HG03565 (cell line): ENCODE results near the gene MICAL3.
"Not testable (repeated sequence)": the region's sequence is repeated elsewhere in the genome, so short reads cannot be mapped to it uniquely, and the experiment has no call there.

Experiments used
- ATAC-seq: cut with Tn5 transposase; IDR thresholded peaks from one replicate; pipeline ENCODE4 v1.9.1; 2021; ENCODE audit warnings: mild to moderate bottlenecking, moderate library complexity; ENCODE audit not compliant: unreplicated experiment

MICAL3 gene

DNA sequence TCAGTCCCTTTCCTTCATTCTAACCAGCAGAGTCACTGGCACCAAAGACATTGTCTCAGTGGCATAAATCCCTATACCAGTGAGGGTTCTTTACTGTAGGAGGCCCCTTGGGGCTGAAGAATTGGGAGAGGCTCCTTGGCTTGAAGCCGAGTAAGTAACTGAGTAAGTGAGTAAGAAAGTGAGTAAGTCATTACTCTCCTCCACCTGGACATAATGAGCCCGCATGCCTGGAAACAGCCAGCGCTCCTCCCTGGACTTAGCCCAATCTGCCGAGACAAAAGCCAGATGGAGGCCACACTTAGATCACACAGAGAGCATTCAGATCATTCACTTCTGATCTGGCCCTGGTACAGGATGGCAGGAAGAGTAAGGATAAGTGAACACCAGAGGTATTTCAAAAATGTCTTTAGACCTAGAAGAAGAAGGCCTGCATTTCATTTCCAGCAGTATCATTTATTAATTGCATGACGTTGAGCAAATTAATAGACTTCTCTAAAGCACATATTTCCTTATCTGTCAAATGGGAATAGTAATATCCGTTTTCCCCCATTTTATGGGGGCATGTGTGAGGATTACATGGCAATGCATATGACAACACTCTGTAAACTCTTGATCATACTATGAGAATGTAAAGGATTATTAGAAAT, 8.2 kb upstream of the MICAL3 start:
- no peak for ATAC-seq

DNA sequence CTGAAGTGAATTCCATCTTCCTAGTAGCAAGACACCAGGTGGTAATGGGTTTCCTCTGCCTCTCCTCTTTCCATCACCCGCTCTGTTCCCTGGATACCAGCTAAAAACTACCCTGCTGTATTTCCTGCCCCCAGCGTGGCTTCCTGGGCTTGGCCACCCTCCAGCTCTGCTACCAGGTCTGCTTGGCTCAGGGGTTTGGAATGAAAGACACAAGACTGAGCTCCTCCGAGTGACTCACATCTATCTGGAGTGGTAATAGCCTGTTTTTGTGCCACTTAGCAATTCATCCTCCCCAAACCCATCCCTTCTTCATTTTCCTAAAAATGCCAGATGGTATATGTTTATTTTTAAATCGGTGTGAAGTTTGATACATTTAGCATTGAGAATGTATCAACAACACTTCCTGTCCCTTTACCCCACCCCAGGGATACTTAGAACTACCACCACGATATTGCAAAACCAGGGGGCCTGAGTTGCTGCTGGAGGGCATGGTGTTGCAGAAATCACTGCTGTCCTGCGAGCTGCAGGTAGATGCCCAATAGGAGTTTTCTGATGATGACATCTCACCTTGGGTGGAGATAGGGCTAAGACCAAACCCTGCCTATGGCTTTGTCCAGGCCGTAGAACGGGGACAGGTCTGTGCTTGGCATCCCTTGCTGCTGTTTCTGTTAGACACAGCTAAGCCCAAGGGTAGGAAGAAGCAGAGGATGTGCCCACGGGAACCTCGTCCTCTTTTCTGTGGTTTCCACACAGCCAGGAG, 7.5 kb upstream of the MICAL3 start:
- ATAC-seq: no peak

DNA sequence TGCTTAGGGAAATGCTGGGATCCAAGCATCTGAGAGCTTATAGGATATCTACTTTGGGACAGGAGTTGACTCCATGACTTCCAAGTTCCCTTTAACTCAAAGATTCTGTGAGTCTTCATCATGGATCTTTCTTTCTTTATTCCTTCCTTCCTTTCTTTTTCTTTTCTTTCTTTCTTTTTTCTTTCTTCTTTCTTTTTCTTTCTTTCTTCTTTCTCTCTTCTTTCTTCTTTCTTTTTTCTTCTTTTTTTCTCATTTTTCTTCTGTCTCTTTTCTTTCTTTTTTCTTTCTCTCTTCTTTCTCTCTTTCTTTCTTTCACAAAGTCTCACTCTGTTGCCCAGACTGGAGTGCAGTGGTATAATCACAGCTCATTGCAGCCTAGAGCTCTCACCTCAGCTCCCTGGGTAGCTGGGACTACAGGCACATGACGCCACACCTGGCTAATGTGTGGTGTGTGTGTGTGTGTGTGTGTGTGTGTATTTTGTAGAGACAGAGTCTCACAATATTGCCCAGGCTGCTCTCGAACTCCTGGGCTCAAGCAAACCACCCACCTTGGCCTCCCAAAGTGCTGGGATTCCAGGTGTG, 5.4 kb upstream of the MICAL3 start:
- no peak for ATAC-seq

DNA sequence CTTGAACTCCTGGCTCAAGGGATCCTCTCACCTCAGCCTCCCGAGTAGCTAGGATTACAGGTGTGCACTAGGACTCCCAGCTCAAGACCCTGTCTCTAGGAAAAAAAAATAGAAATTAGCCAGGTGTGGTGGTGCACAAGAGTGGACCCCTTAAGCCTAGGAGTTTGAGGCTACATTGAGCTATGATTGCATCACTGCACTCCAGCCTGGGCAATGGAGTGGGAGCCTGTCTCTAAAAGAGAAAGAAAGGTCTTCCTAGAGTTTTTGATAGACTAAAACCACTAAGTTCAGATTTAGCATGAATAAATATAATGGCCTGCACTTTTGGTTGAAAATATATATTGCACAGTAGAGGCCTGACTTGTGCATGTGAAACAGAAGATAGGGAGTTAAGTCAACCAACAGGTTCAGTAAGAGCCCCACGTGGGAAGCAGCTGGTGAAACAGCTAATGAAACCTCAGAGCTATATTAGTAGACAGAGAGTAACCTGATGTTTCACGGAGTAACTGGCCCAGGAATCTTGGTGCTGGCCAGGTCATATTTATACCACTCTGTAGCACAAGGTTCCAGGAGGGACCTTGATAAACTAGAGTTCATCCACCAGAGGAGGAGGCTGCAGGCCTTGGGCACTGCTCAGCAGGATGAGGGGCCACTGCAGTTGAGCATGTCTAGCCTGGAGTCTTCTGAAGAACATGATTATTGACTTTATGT, 4.6 kb upstream of the MICAL3 start:
- no peak for ATAC-seq

DNA sequence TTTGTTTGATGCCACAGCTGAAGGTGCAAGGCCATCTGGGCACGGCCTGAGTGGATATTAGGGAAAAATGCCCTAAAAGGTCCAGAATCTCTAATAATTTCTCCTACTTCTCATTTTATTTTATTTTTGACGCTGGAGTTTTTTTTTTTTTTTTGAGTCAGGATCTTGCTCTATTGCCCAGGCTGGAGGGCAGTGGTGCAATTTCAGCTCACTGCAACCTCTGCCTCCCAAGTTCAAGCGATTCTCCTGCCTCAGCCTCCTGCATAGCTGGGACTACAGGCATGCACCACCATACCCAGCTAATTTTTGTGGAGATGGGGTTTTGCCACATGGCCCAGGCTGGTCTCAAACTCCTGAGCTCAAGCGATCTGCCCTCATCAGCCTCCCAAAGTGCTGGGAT, 1.5 kb upstream of the MICAL3 start:
- ATAC-seq: not testable (repeated sequence)

DNA sequence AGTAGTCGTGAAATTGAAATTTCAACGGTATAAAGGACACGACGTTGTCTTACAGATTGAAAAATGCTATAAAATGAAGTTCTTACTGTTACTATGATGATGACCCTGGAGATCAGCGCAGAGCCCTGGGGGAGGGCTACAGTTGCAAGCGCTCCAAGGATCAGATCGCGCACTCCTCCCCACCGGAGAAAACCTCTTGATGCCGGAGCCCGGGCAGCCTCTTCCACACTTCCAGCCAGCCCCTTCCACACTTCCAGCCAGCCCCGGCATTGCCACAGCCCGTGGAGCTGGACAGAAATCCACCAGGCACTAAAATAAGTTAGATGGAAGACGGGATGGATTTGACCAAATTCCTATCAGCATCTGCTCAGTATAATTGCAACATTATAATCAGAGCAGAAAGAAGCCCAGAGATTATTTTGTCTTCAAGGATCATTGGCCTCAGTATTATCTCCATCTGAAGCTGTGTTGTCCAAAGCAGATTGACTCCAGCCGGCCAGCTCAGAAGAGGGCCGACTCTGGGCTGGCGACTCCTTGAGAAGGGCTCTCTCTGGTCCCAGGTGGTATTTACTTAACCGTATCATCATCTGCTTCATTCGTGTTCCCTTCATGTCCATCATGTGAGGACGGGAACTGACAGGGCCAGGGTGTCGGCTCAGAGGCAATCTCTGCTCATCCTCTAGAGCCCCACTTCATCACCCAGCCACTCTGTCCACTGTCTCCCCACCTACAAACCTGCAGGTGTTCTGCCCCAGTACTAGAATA, 777 bp upstream of the MICAL3 start:
- no peak for ATAC-seq

DNA sequence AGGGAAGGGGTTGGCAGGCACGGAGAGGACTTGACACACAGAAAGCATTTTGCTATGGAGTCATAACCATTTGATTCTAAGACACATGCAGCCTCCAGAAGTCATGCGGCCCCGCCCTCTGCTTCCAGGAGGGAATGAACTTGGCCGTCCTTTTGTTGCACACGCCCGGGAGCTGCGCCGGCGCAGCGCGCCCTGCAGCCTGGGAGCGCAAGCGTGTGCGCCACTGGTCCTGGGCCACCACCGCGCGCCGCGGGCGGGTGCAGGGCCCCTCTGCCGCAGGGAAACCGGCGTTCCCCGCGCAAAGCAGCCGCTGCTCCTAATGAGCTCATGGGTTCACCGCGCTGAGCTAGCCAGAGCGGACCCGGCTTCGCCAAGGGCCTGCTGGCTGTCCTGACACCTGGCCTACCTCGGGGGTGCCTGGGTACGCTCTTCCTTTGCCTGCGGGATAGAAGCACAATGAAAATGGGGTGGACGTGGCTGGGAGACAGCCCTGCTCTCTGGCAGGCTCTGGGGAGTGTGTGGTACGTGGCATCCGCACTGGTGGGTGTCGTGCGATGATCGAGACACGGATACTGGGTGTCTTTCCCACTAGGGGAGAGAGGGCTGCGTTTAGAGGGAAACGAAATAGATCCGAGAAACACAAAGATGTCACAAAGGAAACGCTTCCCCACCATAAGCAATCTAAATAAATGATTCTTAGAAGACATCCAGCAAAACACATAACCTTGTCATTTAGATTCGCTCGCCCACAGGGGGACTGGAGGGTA, 669 bp downstream of the MICAL3 start:
- ATAC-seq: no peak

DNA sequence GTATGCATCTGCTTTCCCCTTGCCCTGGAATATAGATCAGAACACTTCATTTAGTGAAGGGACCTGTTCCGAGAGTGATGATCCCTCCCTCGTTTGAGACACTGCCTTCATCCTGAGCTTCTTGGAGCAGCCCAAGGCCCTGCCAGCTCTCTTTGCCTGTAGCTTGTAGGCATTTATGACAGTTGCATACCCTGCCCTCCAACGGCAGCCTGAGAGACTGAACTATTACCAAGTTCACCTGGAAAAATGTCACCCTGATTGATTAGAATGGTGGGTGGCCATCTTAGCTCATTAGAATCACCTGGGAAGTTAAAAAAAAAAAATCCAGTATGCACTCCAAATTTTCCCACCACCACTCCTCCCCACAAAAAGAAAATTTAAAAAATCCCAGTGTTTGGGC, 1.5 kb downstream of the MICAL3 start:
- no peak for ATAC-seq

DNA sequence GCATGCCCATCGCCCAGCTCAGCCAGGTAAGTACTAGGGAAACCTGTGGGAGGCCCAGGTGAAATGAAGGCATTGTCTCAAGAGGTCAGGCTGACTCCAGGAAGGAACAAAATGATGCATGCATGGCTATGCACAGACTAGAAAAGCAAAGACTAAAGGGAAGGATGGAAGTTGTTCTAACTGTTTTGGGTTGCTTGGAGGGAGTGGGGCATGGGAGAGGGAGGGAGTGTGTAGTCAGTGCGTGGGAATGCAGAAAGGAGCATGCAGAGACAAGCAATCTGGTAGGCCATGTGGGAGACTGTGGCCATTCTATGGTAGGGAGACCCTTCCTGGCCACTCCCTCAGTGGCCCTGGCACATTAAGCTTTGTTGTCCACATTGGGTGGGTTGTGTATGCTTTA, 2.9 kb downstream of the MICAL3 start:
- no peak for ATAC-seq

DNA sequence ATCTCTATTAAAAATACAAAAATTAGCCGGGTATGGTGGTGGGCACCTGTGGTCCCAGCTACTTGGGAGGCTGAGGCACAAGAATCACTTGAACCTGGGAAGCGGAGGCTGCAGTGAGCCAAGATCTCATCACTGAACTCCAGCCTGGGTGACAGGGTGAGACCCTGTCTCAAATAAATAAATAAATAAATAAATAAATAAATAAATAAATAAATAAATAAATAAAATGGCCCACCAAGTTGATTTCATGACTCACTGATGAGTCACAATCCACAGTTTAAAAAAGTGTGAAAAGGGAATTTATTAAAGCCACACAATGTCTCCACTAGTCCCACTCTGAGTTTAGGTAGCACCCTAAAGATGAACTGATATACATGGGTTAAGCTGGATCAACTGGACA, 3.6 kb downstream of the MICAL3 start:
- ATAC-seq: not testable (repeated sequence)

DNA sequence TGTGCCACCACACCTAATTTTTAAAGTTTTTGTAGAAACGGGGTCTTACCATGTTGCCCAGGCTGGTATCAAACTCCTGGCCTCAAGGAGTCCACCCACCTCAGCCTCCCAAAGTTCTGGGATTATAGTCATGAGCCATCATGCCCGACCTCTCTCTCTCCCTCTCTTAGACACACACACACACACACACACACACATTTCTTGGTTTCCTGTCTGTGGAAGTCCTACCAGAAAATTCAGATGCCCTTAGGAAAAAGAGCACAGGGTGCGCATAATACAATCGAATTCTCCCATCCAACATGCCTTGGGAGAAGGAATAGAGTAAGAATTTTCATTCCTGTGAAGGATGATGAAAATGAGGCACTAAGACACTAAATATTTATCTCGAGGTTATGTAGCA, 10.4 kb downstream of the MICAL3 start:
- ATAC-seq: no peak

DNA sequence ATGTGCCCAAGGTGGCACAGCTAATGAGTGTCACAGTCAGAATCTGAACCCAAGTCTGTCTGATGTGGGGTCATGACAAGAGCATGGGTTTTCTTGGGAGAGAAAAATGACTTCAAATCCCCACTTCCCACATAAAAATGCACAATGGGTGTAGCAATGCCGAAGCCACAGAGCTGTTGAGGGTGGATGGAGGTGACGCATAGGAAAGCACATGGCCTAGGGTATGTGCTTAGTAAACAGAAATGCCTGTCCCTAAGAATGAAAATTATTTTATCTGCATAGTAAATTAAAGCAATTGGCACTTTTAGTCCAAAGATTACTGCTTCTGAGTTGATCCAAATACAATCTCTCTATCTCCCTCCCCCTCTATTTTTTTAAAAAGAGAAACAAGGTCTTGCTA, 10.9 kb downstream of the MICAL3 start:
- ATAC-seq: no peak

DNA sequence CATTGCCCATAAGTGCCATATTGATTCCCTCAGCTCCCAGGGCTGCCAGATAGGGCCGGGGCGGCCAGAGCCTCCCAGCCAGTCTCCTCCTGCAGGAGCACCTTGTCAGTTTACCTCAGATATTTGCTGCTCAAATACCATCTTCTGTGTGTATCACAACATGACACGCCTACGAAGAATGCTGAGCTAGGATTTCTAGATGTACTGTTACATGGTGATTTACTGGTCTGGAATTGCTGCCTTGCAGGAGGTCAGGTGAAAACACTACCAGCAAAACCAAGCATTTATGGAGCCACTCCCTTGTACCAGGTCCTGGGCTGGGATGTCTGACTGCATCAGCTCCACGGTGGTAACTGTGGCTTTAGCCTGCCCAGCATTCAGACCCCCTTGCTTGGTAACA, 11.8 kb downstream of the MICAL3 start:
- ATAC-seq: no peak

DNA sequence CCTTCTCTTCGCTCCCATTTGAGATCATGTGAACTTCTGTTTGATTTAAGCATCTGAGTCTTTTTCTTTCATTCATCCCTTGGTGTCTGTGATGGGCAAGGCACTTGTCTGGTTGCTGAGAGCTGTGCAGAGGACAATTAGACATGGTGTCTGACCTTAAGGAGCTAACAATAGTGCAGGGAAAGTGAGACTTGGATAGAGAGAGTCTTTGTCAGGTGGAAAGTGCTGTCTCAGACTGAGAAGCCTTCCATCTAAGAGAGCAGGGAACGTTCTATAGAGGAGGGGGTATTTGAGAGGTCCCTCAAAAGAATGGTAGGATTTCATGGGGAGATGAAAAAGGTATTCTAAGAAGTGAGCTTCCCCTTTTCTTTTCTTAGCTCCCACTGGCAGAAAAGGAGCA, 14.1 kb downstream of the MICAL3 start:
- no peak for ATAC-seq

DNA sequence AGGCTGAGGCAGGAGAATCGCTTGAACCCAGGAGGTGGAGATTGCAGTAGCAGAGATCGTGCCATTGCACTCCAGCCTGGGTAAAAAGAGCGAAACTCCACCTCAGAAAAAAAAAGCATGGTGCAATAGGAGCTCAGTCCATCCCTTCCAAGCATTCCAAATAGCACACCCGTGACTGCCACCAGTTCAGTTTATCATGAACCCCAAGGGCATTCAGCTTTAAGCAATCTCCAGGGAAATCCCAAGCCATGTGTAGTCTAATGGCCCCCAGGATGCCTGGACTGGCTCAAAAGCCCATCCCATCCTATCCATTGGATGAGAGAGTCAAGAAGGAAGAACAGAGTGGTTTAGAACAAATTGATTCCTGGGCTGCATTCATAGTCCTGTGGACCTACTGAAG, 16.2 kb downstream of the MICAL3 start:
- ATAC-seq: no peak

DNA sequence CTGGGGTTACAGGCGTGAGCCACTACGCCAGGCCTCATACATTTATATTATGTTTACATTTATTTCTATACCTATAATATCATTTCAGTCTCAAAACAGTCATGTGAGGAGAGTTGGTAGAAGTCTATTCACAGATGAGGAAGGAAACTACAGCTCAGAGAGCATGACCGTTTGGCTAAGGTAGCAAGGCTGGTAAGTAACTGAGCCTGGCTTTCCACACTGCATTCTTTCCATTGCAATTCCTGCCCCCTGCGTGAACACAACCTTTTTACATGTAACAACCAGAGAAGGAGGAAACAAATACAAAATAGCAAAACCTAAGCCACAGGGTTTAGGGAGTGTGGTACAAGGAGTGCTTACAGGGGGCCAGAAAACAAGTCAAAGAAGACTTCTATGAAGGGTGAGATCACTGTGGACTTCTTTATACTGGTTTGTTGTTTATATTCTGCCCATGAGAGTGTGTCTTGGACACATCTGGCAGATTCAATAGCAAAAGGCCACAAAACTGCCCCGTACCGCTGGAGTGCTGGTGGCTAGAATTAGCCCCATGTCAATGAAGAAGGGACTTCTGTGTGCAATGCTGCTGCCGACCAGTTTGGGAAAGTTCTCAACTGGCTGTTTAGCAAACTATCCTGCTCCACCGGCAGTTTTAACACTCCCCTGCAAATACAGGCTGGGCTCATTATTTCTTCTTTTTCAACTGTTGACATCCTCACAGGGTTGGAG, 19.0 kb downstream of the MICAL3 start:
- ATAC-seq: no peak

DNA sequence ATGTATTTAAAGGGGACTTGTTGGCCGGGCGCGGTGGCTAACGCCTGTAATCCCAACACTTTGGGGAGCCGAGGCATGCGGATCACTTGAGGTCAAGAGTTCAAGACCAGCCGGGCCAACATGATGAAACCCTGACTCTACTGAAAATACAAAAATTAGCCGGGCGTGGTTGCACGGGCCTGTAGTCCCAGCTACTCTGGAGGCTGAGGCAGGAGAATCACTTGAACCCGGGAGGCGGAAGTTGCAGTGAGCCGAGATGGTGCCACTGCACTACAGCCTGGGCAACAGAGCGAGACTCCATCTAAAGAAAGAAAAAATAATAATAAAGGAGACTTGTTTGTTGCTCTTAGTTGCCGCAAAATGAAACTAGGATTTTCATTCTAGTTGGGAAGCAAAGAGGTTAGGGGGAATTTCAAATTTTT, 22.5 kb downstream of the MICAL3 start:
- not testable (repeated sequence) for ATAC-seq

DNA sequence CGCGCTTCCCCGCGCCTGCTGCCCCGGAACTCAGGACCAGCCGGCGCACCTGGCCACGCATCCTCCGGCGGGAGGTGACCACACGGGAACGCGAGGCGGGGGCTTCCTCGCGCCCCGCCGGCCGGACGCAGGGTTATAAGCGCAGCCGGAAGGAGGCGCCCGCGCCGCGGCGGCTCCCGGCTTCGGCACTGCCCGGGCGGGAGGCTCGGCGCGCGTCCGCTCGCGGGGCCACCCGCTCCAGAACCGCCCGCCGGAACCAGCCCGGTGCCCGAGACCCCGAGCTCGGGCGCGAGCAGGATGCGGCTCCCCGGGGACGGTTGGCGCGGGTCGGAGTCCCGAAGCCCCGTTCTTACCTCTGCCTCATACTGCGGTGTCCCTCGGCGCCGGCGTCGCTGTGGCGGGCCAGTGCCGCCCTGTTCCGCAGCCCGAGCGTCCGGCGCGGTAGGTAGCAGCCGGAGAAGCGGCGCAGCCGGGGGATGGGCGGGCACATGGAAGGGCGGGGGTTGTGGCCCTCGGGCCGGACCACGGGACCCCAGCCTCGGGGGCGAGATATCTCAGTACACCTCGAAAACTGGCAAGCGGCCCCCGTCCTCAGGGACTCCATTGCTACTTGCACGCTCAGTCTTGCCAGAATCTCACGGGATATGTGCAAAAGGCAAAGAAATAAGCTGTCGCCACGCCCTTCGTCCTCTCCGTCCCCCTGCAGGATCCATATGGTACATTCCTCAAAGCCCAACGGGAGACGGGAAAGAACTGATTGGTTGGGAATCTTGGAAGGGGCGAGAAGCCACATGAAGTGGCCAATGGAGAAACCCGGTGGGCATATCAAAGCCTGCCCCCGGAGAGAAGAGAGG, 23.1 kb downstream of the MICAL3 start:
- peak; percentile 34 for ATAC-seq
